ENCODE measurements around the gene BNIP2. TPM values are rescaled to one million over a fixed set of nuclear protein-coding genes. Genes with fewer than 3 reads are reported as not detected.

BNIP2 gene
- total RNA-seq, 4 donors from 2014 or later: 84.9 to 161 (median 129) TPM

DNA sequence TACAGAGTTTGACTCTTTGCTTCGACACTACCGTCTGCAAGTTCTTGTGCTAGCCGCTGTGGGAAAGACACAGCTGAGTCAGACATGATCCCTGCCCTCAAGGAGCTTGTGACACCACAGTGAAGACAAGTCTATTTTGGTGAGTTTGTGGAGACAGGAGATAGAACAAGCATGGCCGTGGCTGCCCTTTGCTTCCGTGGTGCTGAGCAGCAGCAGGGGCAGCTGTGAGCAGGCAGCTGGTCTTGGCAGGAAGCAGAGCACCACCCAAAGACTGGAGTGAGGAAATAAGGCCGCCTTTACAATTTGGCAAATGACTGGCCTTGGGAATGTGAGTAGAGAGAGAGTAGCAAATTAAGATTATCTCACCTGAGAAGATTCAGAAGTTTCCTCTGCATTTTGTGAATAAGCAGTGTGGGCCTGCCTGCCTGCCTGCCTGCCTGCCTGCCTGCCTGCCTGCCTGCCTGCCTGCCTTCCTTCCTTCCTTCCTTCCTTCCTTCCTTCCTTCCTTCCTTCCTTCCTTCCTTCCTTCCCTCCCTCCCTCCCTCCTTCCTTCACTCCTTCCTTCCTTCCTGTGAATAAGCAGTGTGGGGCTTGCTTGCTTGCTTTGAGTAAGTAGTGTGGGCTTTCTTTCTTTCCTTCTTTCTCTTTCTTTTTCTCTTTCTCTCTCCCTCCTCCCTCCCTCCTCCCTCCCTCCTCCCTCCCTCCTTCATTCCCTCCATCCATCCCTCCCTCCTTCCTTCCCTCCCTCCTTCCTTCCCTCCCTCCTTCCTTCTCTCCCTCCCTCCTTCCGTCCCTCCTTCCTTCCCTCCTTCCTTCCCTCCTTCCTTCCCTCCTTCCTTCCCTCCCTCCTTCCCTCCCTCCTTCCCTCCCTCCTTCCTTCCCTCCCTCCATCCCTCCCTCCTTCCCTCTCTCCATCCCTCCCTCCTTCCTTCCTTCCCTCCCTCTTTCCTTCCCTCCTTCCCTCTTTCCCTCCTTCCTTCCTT is 79.1 kb downstream of the BNIP2 start:
- Histone ChIP-seq H3K4me3 (replicated peaks in 1 of 3) (no peak overlapping the region), H3K9me3 (no peaks in the 10 kb centered on the region), H3K27me3 (no peaks in the 10 kb centered on the region), H3K27ac (no peak overlapping the region), H3K36me3 (no peaks in the 10 kb centered on the region), H3K4me1 (peaks cover 1 to 2% of the 10 kb centered on the region in 2 donors)
- TF ChIP-seq, protein P1, sequence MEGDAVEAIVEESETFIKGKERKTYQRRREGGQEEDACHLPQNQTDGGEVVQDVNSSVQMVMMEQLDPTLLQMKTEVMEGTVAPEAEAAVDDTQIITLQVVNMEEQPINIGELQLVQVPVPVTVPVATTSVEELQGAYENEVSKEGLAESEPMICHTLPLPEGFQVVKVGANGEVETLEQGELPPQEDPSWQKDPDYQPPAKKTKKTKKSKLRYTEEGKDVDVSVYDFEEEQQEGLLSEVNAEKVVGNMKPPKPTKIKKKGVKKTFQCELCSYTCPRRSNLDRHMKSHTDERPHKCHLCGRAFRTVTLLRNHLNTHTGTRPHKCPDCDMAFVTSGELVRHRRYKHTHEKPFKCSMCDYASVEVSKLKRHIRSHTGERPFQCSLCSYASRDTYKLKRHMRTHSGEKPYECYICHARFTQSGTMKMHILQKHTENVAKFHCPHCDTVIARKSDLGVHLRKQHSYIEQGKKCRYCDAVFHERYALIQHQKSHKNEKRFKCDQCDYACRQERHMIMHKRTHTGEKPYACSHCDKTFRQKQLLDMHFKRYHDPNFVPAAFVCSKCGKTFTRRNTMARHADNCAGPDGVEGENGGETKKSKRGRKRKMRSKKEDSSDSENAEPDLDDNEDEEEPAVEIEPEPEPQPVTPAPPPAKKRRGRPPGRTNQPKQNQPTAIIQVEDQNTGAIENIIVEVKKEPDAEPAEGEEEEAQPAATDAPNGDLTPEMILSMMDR (IDR thresholded peaks at IDR 0.05): no peak
- no peak for TF ChIP-seq POLR2A (IDR thresholded peaks at IDR 0.05)
- no peak for DNase-seq
- WGBS, 2 donors: 84 to 85% methylated on average over 6 of the region's 7 CpGs
- intact Hi-C loops (cut with DNase I): loop anchor here (10.0 kb wide), 1 partner anchor 75 kb away; no protein-coding TSS in a partner anchor

Other genes starting within 250 kb of the BNIP2 start
- 1 to 10 TPM in 2 of 4 donors, under 1 TPM in 1, not detected in 1; 0.13 to 2.2 (median 2.1) TPM for gene GCNT3, start 77.5 kb downstream of the BNIP2 start, total RNA-seq
- gene GTF2A2, start 31.8 kb downstream of the BNIP2 start, total RNA-seq: 10 to 100 TPM; 22.3 to 73.6 (median 37.9) TPM

Measured in thyroid gland (tissue), 4 donors.